SK-N-SH (cell line): Measurements from ENCODE around the gene ZNF296.
A peak's percentile ranks its signal among the peaks of the same experiment; 100 is the strongest.

Experiments used
- CTCF ChIP-seq: fragments of 200-600 bp; sonication (generic); IDR thresholded peaks from 2 replicates; pipeline ENCODE4 v1.6.1; 2017; ENCODE audit warnings: antibody characterized with exemption, mild to moderate bottlenecking, moderate library complexity
- ELF1 ChIP-seq: IDR thresholded peaks from 2 replicates; pipeline ENCODE4 v1.4.0; 2012
- GABPA ChIP-seq: IDR thresholded peaks from 2 replicates; pipeline ENCODE4 v1.4.0; 2012; ENCODE audit warnings: low read depth, mild to moderate bottlenecking
- JUND ChIP-seq: IDR thresholded peaks from 2 replicates; pipeline ENCODE4 v1.4.0; 2012
- REST ChIP-seq: IDR thresholded peaks from 2 replicates; pipeline ENCODE4 v1.6.1; 2012; ENCODE audit warnings: mild to moderate bottlenecking, low read depth, low read length, moderate library complexity
- YY1 ChIP-seq: IDR thresholded peaks from 2 replicates; pipeline ENCODE4 v1.4.0; 2012; ENCODE audit warnings: low read depth, mild to moderate bottlenecking

- TF ChIP-seq CTCF (peak; percentile 35), ELF1 (peak; percentile 74), GABPA (peak; percentile 55; the same call in 1 of the 2 replicates), JUND (no peak), YY1 (no peak; the same call in 1 of the 2 replicates), REST (no peak)
These were observed 16.7 kb upstream of the ZNF296 start, which contains the start of gene PPP1R37 for GRCh38 chr19:45092747-45093678.
